Measurements from ENCODE around the gene GRK4. TPM values are rescaled to one million over a fixed set of nuclear protein-coding genes. Genes with fewer than 3 reads are reported as not detected.
"Not testable (repeated sequence)": the region's sequence is repeated elsewhere in the genome, so short reads cannot be mapped to it uniquely, and the experiment has no call there.

Gene GRK4
- total RNA-seq (2014; rRNA removed; shearing (Covaris generic)), result 2.0 and 4.2 TPM in 2 replicates

DNA sequence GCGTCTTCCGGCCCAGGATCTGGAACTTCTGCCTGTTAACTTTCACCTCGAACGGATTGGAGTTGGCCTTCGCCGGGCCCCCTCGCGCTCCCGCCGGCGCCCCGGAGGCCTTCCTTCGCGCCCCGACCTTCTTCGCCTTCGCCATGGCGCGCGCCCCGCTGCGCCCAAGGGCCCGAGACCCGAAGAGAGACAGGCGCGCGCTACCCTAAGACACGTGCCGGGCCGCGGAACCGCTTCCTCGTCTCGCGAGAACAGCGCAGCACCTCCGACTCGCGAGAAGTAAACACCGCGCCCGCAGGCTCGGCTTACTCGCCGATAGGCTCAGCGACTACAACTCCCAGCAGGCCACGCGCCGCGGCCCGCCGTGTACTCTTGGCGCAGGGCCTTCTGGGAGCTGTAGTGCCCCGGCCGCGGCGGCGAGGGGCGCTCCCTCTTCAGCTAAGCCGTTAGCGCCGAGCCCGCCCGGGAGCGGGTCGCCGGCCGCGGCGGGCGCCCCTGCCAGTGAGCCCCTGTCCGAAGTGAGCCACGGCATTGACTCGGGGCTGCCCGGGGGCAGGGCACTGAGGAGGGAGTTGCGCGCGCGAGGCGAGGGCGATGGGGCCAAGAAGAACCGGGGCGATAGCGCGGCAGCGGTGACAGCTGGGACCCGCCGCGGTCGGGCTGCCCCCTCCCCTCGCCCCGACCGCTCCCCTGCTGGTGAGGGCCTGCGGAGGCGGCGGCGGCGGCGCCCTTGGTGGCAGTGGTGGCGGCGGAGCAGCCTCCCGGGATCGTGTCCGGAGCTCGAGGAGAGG lies at the start of gene GRK4, which contains the start of gene NOP14:
Gene GRK4 (plus strand): TSS at position 397 of the 791 bp plus-strand sequence. CDS start 500 bp downstream, outside the sequence.
Gene NOP14 (minus strand): TSS at position 232 of the 791 bp plus-strand sequence. CDS start 87 bp downstream, at position 145.
- in situ Hi-C loops (cut with HindIII; ENCODE audit: low sequenced_read_pairs), result no loop called here
- peak; percentile 97 for DNase-seq (ENCODE audit: low spot score)

- in situ Hi-C loops (cut with HindIII; ENCODE audit: low sequenced_read_pairs), result no loop called here
These were observed 48.9 kb upstream of the GRK4 start for GRCh38 chr4:2914256-2915126.

DNA sequence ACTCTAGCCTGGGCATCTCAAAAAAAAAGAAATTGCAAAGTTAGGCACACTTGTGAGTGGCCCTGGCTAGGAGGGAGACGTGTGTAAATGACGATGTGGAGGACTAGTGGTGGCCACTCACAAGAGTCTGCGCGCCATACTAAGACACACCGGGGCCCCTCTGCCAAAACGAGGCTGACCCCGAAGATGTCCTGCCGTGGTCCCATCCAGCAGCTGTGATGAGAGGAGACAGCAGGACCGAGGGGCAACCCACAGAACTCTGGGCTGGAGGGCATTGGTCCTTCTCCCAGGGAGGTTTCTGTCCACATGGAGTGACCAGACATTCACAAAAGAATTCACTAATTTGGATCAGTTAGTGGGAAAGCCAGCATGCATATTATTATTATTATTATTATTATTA lies 47.6 kb upstream of the GRK4 start:
- no peak for DNase-seq (ENCODE audit: low spot score)
- in situ Hi-C loops (cut with HindIII; ENCODE audit: low sequenced_read_pairs), result no loop called here

More at GRCh38 chr4:2914256-2915126, 48.9 kb upstream of the GRK4 start:
- DNase-seq (ENCODE audit: low spot score), result no peak

DNA sequence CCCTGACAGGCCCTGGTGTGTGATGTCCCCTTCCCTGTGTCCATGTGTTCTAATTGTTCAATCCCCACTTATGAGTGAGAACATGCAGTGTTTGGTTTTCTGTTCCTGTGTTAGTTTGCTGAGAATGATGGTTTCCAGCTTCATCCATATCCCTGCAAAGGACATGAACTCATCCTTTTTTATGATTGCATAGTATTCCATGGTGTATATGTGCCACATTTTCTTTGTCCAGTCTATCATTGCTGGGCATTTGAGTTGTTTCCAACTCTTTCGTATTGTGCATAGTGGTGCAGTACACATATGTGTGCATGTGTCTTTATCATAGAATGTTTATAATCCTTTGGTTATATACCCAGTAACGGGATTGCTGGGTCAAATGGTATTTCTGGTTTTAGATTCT lies 46.7 kb upstream of the GRK4 start:
- in situ Hi-C loops (cut with HindIII; ENCODE audit: low sequenced_read_pairs); DNase-seq (ENCODE audit: low spot score): not testable (repeated sequence)

DNA sequence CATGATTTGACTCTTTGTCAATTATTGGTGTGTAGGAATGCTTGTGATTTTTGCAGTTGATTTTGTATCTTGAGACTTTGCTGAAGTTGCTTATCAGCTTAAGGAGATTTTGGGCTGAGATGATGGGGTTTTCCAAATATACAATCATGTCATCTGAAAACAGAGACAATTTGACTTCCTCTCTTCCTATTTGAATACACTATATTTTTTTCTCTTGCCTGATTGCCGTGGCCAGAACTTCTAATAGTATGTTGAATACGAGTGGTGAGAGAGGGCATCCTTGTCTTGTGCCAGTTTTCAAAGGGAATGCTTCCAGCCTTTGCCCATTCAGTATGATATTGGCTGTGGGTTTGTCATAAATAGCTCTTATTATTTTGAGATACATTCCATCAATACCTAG lies 45.1 kb upstream of the GRK4 start:
- DNase-seq (ENCODE audit: low spot score); in situ Hi-C loops (cut with HindIII; ENCODE audit: low sequenced_read_pairs): not testable (repeated sequence)

GRCh38 chr4:2918714-2919113 lies 44.7 kb upstream of the GRK4 start:
- DNase-seq (ENCODE audit: low spot score); in situ Hi-C loops (cut with HindIII; ENCODE audit: low sequenced_read_pairs): not testable (repeated sequence)

GRCh38 chr4:2922453-2923101 lies 40.8 kb upstream of the GRK4 start:
- DNase-seq (ENCODE audit: low spot score), result not testable (repeated sequence)
- in situ Hi-C loops (cut with HindIII; ENCODE audit: low sequenced_read_pairs), result loop anchor here (5.0 kb wide), 1 partner anchor 55 kb away; no protein-coding TSS in a partner anchor

- no peak for DNase-seq (ENCODE audit: low spot score)
- in situ Hi-C loops (cut with HindIII; ENCODE audit: low sequenced_read_pairs), result loop anchor here (5.0 kb wide), 1 partner anchor 56 kb away; no protein-coding TSS in a partner anchor
These were observed 40.2 kb upstream of the GRK4 start for GRCh38 chr4:2923141-2923551.

- in situ Hi-C loops (cut with HindIII; ENCODE audit: low sequenced_read_pairs), result loop anchor here (5.0 kb wide), 1 partner anchor 56 kb away; no protein-coding TSS in a partner anchor
- peak; percentile 77 for DNase-seq (ENCODE audit: low spot score)
These were observed 39.6 kb upstream of the GRK4 start for GRCh38 chr4:2923668-2924173.

DNA sequence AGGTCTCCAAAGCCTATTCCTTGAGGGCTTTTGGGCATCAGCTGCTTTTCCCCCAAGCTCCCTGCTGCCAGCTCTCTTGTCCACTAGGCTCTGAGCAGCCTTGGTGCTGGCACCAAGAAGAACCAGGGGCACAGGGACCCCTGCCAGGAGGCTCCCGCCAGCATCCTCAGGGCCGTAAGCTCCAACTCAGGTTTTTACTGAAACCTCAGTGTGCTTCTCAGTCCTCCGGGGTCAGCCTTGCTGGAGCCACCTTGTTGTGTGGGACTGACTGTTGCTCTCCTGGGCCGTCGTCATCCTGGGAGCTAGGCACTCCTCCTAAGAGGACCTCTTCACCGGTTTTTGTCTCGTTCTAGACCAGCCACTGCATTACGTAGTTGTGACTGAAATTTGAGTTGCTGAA lies 39.1 kb upstream of the GRK4 start:
- DNase-seq (ENCODE audit: low spot score), result no peak
- in situ Hi-C loops (cut with HindIII; ENCODE audit: low sequenced_read_pairs), result loop anchor here (5.0 kb wide), 1 partner anchor 57 kb away; no protein-coding TSS in a partner anchor

DNA sequence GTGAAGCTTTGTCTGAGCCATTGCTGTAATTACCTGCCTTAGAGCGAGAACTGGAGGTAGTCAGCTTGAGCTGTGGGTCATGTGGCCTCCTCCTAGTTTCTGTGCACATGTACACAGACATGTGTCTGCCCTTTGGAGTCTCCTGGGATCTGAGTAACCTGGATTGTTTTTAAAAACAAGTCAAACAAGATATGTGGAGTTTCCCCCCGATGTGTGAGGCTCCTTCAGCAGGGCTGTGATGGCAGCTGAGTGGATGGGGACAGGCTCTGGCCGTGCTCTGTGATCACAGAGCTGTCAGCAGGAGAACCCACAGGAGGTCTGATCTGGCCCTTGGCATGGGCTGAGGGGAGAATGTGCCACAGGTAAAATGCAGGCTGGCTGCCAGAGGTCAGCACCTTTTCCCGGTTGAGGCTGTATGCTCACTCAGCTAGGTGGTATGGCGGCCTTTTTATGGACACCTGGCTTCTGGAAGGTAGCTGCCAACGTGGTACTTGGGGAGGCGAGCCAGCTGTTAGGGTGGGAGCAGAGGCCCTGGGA lies 38.5 kb upstream of the GRK4 start:
- DNase-seq (ENCODE audit: low spot score), result peak; percentile 73
- in situ Hi-C loops (cut with HindIII; ENCODE audit: low sequenced_read_pairs), result loop anchor here (5.0 kb wide), 1 partner anchor 58 kb away; no protein-coding TSS in a partner anchor

GRCh38 chr4:2925496-2925895 lies 37.9 kb upstream of the GRK4 start:
- no peak for DNase-seq (ENCODE audit: low spot score)
- in situ Hi-C loops (cut with HindIII; ENCODE audit: low sequenced_read_pairs), result no loop called here

- in situ Hi-C loops (cut with HindIII; ENCODE audit: low sequenced_read_pairs), result no loop called here
- DNase-seq (ENCODE audit: low spot score), result no peak
These were observed 37.2 kb upstream of the GRK4 start for GRCh38 chr4:2925931-2926860.

DNA sequence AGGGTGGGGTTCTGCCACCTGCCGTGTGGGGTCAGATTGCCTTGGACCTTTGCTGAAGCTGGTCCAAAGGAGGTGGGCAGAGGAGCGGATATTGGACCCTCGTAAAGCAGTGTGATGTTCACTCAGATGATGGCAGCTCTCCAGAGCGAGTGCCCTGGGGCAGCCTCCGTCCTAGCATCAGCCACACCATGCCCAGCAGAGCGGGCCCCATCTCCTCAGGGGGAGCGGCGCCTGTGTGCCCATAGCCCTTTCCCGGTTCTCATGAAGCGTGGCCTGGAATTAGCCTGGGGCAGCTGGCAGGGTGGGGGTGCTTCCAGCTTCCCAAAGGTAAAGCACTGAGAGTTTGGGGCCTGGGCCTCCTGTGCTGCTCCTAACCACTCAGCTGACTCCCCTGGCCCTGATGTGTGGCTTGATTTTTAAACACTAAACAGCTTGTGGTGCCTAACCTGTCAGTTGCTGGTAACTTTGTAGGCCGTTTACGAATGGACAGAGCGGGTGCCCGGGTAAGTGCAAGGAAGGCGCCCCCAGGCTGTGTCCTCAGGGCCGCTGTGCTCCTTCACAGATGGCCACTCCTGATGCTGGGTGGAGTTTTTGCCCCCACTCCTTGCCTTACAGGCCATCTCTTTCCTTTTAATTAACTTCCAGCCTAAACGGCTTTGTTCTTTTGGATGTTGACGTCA lies 36.2 kb upstream of the GRK4 start:
- DNase-seq (ENCODE audit: low spot score), result no peak
- in situ Hi-C loops (cut with HindIII; ENCODE audit: low sequenced_read_pairs), result no loop called here

- DNase-seq (ENCODE audit: low spot score), result no peak
- in situ Hi-C loops (cut with HindIII; ENCODE audit: low sequenced_read_pairs), result no loop called here
These were observed 35.7 kb upstream of the GRK4 start for GRCh38 chr4:2927696-2928075.

DNA sequence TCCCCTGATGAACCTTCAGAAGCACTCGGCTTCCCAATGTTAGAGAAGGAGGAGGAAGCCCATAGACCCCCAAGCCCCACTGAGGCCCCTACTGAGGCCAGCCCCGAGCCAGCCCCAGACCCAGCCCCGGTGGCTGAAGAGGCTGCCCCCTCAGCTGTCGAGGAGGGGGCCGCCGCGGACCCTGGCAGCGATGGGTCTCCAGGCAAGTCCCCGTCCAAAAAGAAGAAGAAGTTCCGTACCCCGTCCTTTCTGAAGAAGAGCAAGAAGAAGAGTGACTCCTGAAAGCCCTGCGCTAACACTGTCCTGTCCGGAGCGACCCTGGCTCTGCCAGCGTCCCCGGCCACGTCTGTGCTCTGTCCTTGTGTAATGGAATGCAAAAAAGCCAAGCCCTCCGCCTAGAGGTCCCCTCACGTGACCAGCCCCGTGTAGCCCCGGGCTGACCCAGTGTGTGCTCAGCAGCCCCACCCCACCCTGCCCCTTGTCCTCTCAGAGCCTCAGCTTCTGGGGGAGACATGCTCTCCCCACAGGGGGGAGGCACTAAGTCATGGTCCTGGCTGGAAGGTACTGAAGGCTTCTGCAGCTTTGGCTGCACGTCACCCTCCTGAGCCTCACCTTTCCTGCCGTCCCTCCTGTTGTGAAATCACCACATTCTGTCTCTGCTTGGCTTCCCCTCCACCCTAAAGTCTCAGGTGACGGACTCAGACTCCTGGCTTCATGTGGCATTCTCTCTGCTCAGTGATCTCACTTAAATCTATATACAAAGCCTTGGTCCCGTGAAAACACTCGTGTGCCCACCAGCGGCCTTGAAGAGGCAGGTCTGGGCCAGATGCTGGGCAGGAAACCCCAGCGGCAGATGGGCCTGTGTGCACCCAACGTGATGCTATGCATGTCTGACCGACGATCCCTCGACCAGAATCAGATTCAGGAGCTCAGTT lies 34.9 kb upstream of the GRK4 start:
- DNase-seq (ENCODE audit: low spot score), result no peak
- in situ Hi-C loops (cut with HindIII; ENCODE audit: low sequenced_read_pairs), result no loop called here
